Urinary bladder (tissue), 4 donors: ENCODE results near the gene GNB4. TPM values are rescaled to one million over a fixed set of nuclear protein-coding genes. Genes with fewer than 3 reads are reported as not detected.

ENCODE experiments used
- DNase-seq: peaks from one replicate; pipeline ENCODE4 v3.0.0-alpha.2; 2015; ENCODE audit errors: extremely low spot score
- H3K27ac ChIP-seq: one replicate; pipeline ENCODE4 v1.5.1; 2013; ENCODE audit warnings: low read depth, mild to moderate bottlenecking, moderate library complexity
- H3K36me3 ChIP-seq: one replicate; pipeline ENCODE4 v1.6.1; 2013; ENCODE audit warnings: mild to moderate bottlenecking, moderate library complexity; ENCODE audit not compliant: insufficient read depth
- H3K4me1 ChIP-seq: one replicate; pipeline ENCODE4 v1.6.1; 2013; ENCODE audit warnings: mild to moderate bottlenecking, moderate library complexity; ENCODE audit not compliant: insufficient read depth
- H3K4me3 ChIP-seq: one replicate; pipeline ENCODE4 v1.5.1; 2013; ENCODE audit warnings: low read depth, low read length
- WGBS: extraction: QIAGEN DNeasy Blood & Tissue Kit; methylation state at CpG from one replicate; pipeline ENCODE4 v1.1.7; 2013; 5-methylcytosine and 5-hydroxymethylcytosine counted together
- polyA plus RNA-seq: library from polyadenylated mRNA; stranded (reverse); fragments of 200-250 nt; gene quantifications from one replicate; pipeline ENCODE4 v1.2.3, GENCODE V29; 2013
- small RNA-seq: library from RNA; depleted of rRNA; stranded (forward); fragments of <200 nt; gene quantifications from one replicate; pipeline ENCODE3, GENCODE V24; 2014
- total RNA-seq: library from RNA; depleted of rRNA; stranded (reverse); fragments of >200 nt; gene quantifications from one replicate; pipeline ENCODE4 v1.2.3, GENCODE V29; 2014
- donor health status: healthy with polysubstance abuse.
- donor health status: healthy.

GNB4 gene
- total and polyA plus RNA-seq, 2 donors, result 15.1 to 124 TPM

- H3K27ac ChIP-seq, result no peak overlapping the region
- 90% methylated on average over 12 of the region's 12 CpGs for WGBS
Observed at GRCh38 chr3:179375091-179375999, 75.9 kb downstream of the GNB4 start.

GRCh38 chr3:179373938-179374337 lies 77.3 kb downstream of the GNB4 start:
- Histone ChIP-seq H3K27ac (no peak overlapping the region), H3K36me3 (no peaks in the 10 kb centered on the region), H3K4me3 (no peak overlapping the region), H3K4me1 (no peaks in the 10 kb centered on the region)
- DNase-seq, result no peak
- WGBS, result 95% methylated on average over 6 of the region's 6 CpGs

More at GRCh38 chr3:179375091-179375999, 75.9 kb downstream of the GNB4 start:
- Histone ChIP-seq H3K4me3 (no peak overlapping the region), H3K4me1 (no peaks in the 10 kb centered on the region), H3K36me3 (peaks cover 3% of the 10 kb centered on the region)
- no peak for DNase-seq

GRCh38 chr3:179369621-179370020 lies 81.6 kb downstream of the GNB4 start:
- Histone ChIP-seq H3K4me1 (no peaks in the 10 kb centered on the region), H3K36me3 (no peaks in the 10 kb centered on the region), H3K4me3 (no peak overlapping the region), H3K27ac (no peak overlapping the region)
- no peak for DNase-seq
- 91% methylated on average over 1 of the region's 1 CpG for WGBS

GRCh38 chr3:179363332-179363731 lies 87.9 kb downstream of the GNB4 start:
- no peaks in the 10 kb centered on the region for H3K4me1 ChIP-seq
- 97% methylated on average over 5 of the region's 5 CpGs for WGBS
- no peak overlapping the region for H3K4me3 ChIP-seq
- DNase-seq, result no peak
- H3K27ac ChIP-seq, result no peak overlapping the region
- peaks cover 2% of the 10 kb centered on the region for H3K36me3 ChIP-seq

GRCh38 chr3:179355996-179356395 lies 95.3 kb downstream of the GNB4 start:
- no peak for DNase-seq

GRCh38 chr3:179348325-179349013 lies 102.8 kb downstream of the GNB4 start:
- 40% methylated on average over 5 of the region's 5 CpGs for WGBS
- no peak for DNase-seq
- peaks cover 8% of the 10 kb centered on the region for H3K36me3 ChIP-seq
- no peak overlapping the region for H3K27ac ChIP-seq
- H3K4me3 ChIP-seq, result peak overlapping the region; percentile 90
- H3K4me1 ChIP-seq, result peaks cover 1% of the 10 kb centered on the region

More at GRCh38 chr3:179355996-179356395, 95.3 kb downstream of the GNB4 start:
- 98% methylated on average over 1 of the region's 1 CpG for WGBS
- H3K27ac ChIP-seq, result no peak overlapping the region
- peaks cover 8% of the 10 kb centered on the region for H3K36me3 ChIP-seq
- H3K4me3 ChIP-seq, result no peak overlapping the region
- no peaks in the 10 kb centered on the region for H3K4me1 ChIP-seq

- peak; percentile 91 for DNase-seq
- Histone ChIP-seq H3K27ac (peak within 1 kb of the TSS; percentile 42), H3K4me3 (peak within 1 kb of the TSS; percentile 90), H3K4me1 (peaks cover 1% of the 10 kb centered on the region), H3K36me3 (peaks cover 5% of the 10 kb centered on the region)
- under 1% methylated on average over 63 of the region's 63 CpGs for WGBS
Observed at GRCh38 chr3:179347345-179348194, 103.7 kb downstream of the GNB4 start, which contains the start of gene MFN1. Gene MFN1 (plus strand): TSS chr3:179347709. CDS start chr3:179348852, 1,143 bp downstream.

Small RNAs within 50 kb of the gene (small RNA-seq; reads per million reads assigned to genes)
- gene AC007620.1, result not detected

Other genes starting within 250 kb of the GNB4 start
- 6.6 TPM for gene KCNMB3, start 200.4 kb downstream of the GNB4 start, total RNA-seq
- gene KCNMB3, start 200.4 kb downstream of the GNB4 start, polyA plus RNA-seq, result 2.5 TPM
- 89.6 TPM for gene ZNF639, start 128.4 kb downstream of the GNB4 start, total RNA-seq
- 36.8 TPM for gene ZNF639, start 128.4 kb downstream of the GNB4 start, polyA plus RNA-seq
- gene MFN1, start 103.8 kb downstream of the GNB4 start, total RNA-seq, result 107 TPM
- 18.5 TPM for gene MFN1, start 103.8 kb downstream of the GNB4 start, polyA plus RNA-seq
- 54.9 TPM for gene ACTL6A, start 111.5 kb upstream of the GNB4 start, total RNA-seq
- gene ACTL6A, start 111.5 kb upstream of the GNB4 start, polyA plus RNA-seq, result 38.9 TPM
- 34.3 TPM for gene MRPL47, start 153.2 kb upstream of the GNB4 start, total RNA-seq
- gene MRPL47, start 153.2 kb upstream of the GNB4 start, polyA plus RNA-seq, result 30.6 TPM
- 190 TPM for gene NDUFB5, start 153.3 kb upstream of the GNB4 start, total RNA-seq
- gene NDUFB5, start 153.3 kb upstream of the GNB4 start, polyA plus RNA-seq, result 70.4 TPM
- gene USP13, start 201.6 kb upstream of the GNB4 start, total RNA-seq, result 12.1 TPM
- gene USP13, start 201.6 kb upstream of the GNB4 start, polyA plus RNA-seq, result 6.4 TPM